ENCODE data around the gene CSAG3.

DNA sequence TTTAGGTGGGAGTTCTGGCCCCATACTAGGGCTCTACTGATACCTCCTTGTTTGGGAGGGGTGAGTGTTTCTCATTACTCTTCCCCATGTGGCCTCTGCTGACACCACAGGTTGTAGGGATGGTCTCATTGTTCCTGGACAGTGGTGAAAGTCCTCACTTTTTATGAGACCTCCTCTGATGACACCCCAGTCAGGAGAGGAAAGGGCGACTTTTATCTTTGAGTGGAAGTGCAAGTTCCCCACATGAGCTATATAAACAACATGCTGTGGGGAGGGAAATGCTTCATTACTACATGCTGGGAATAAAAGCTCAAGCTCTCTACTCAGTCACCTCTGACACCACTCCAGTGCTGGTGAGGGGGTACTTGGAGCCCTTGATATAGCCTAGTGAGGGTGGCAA, 39.9 kb downstream of the CSAG3 start:
- TF ChIP-seq POLR2AphosphoS5 (IDR thresholded peaks at IDR 0.05), result no peak
- TF ChIP-seq POLR2A (IDR thresholded peaks at IDR 0.05), result no peak
- TF ChIP-seq, protein P1, sequence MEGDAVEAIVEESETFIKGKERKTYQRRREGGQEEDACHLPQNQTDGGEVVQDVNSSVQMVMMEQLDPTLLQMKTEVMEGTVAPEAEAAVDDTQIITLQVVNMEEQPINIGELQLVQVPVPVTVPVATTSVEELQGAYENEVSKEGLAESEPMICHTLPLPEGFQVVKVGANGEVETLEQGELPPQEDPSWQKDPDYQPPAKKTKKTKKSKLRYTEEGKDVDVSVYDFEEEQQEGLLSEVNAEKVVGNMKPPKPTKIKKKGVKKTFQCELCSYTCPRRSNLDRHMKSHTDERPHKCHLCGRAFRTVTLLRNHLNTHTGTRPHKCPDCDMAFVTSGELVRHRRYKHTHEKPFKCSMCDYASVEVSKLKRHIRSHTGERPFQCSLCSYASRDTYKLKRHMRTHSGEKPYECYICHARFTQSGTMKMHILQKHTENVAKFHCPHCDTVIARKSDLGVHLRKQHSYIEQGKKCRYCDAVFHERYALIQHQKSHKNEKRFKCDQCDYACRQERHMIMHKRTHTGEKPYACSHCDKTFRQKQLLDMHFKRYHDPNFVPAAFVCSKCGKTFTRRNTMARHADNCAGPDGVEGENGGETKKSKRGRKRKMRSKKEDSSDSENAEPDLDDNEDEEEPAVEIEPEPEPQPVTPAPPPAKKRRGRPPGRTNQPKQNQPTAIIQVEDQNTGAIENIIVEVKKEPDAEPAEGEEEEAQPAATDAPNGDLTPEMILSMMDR (IDR thresholded peaks at IDR 0.05), result no peak
